Frontal cortex (tissue), 4 donors: ENCODE data around the gene TIE1. TPM values are rescaled to one million over a fixed set of nuclear protein-coding genes. Genes with fewer than 3 reads are reported as not detected.

Experiments used
- DNase-seq, 2 donors: peaks; one replicate each; pipeline ENCODE4 v3.0.0; 2012; ENCODE audit warnings: low spot score in 2 of 2
- FAIRE-seq: peaks from 2 replicates; lab custom pipeline; 2012; peaks lifted over from hg19 to GRCh38; lab: Jason Lieb, UNC
- total RNA-seq: library from RNA; depleted of rRNA; stranded (reverse); fragments of >200 nt; gene quantifications from one replicate; pipeline ENCODE4 v1.2.3, GENCODE V29; 2014
- donor health status: control.
- donor health status: control.
- donor health status: control.

The TIE1 gene
- total RNA-seq, 1 donor from 2014 or later: 6.9 TPM

GRCh38 chr1:43272576-43273571 is 27.9 kb upstream of the TIE1 start:
- no peak for DNase-seq
- FAIRE-seq: no peak

- no peak for DNase-seq
- no peak for FAIRE-seq
Measured at GRCh38 chr1:43273708-43274107, 27.1 kb upstream of the TIE1 start.

- FAIRE-seq (no peak), DNase-seq (peak in 1 of 2 donors; percentile 53)
Measured at GRCh38 chr1:43274125-43274803, 26.5 kb upstream of the TIE1 start.

GRCh38 chr1:43274804-43275180 is 26.0 kb upstream of the TIE1 start:
- DNase-seq: no peak

GRCh38 chr1:43275826-43276620 is 24.8 kb upstream of the TIE1 start:
- no peak for DNase-seq
- no peak for FAIRE-seq

More at GRCh38 chr1:43274804-43275180, 26.0 kb upstream of the TIE1 start:
- FAIRE-seq: no peak

GRCh38 chr1:43276673-43277072 is 24.1 kb upstream of the TIE1 start:
- FAIRE-seq: no peak
- DNase-seq: no peak

GRCh38 chr1:43277116-43277876 is 23.5 kb upstream of the TIE1 start:
- DNase-seq: no peak
- FAIRE-seq: no peak

- DNase-seq (no peak), FAIRE-seq (no peak)
Measured at GRCh38 chr1:43279161-43279560, 21.6 kb upstream of the TIE1 start.

GRCh38 chr1:43279666-43280065 is 21.1 kb upstream of the TIE1 start:
- no peak for DNase-seq
- no peak for FAIRE-seq

GRCh38 chr1:43280692-43281091 is 20.1 kb upstream of the TIE1 start:
- no peak for FAIRE-seq
- DNase-seq: no peak

GRCh38 chr1:43282220-43283195 is 18.3 kb upstream of the TIE1 start:
- DNase-seq: no peak
- FAIRE-seq: no peak

- FAIRE-seq (no peak), DNase-seq (no peak)
Measured at GRCh38 chr1:43284065-43284464, 16.7 kb upstream of the TIE1 start.

- FAIRE-seq: no peak
- no peak for DNase-seq
Measured at GRCh38 chr1:43284546-43285110, 16.2 kb upstream of the TIE1 start.

- FAIRE-seq (no peak), DNase-seq (no peak)
Measured at GRCh38 chr1:43285269-43285990, 15.4 kb upstream of the TIE1 start, which contains the start of gene C1orf210. TSS of gene C1orf210 (minus strand) at chr1:43285581. CDS start at chr1:43283270, 2,311 bp downstream.

- no peak for DNase-seq
- FAIRE-seq: no peak
Measured at GRCh38 chr1:43286115-43286514, 14.7 kb upstream of the TIE1 start.

- no peak for FAIRE-seq
- no peak for DNase-seq
Measured at GRCh38 chr1:43286533-43286932, 14.2 kb upstream of the TIE1 start.

- no peak for DNase-seq
- FAIRE-seq: no peak
Measured at GRCh38 chr1:43288058-43288784, 12.6 kb upstream of the TIE1 start.
